ENCODE results near the gene SLC6A19.

DNA sequence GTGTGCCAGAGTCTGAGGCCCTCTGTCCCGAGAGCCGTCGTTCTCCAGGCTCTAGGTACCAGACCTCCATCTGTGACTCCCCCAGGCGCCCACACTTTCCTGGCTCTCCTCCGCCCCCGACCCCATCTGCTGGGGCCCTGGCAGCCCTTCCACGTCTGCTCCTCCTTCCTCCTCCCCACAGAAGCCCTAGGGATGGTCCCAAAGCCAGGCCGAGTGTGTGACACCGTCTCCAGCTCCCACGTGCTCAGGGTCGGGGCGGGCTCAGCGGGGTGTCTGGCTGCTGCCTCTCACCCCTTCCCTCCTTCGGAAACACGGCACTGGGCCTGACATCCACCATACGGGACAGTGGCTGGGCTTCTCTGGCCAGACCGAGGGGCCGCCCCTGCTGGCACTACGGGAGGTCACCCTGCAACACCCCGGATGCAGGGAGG lies 20.5 kb upstream of the SLC6A19 start:
- TF ChIP-seq POLR2A (IDR thresholded peaks at IDR 0.05; ENCODE audit: low read length) (no peak), GATA1 (IDR thresholded peaks at IDR 0.05; ENCODE audit: low read depth, low read length) (no peak)

Data from erythroblast (primary cell).